Esophagus muscularis mucosa (tissue), 4 donors: ENCODE measurements around the gene HM13. TPM values are rescaled to one million over a fixed set of nuclear protein-coding genes. Genes with fewer than 3 reads are reported as not detected.
"Not testable (repeated sequence)": the region's sequence is repeated elsewhere in the genome, so short reads cannot be mapped to it uniquely, and the experiment has no call there.

Source experiments
- DNase-seq: peaks from one replicate; pipeline ENCODE4 v3.0.0-alpha.2; 2017; ENCODE audit errors: extremely low spot score
- H3K27ac ChIP-seq, 4 donors: fragments of 200-600 bp; sonication (generic); replicated peaks in 1 of 4; 1 replicate in 3 of 4; 2 replicates in 1 of 4; pipeline ENCODE4 v1.5.1; 2016 to 2019; ENCODE audit warnings: mild to moderate bottlenecking in 1 of 4
- H3K27me3 ChIP-seq, 4 donors: fragments of 200-600 bp; sonication (generic); one replicate each; pipeline versions ENCODE4 v1.5.1 to v1.6.0; 2016 to 2019
- H3K36me3 ChIP-seq, 4 donors: fragments of 200-600 bp; sonication (generic); one replicate each; pipeline ENCODE4 v1.5.1; 2016 to 2019
- H3K4me1 ChIP-seq, 4 donors: fragments of 200-600 bp; sonication (generic); one replicate each; pipeline ENCODE4 v1.5.1; 2016 to 2019
- H3K4me3 ChIP-seq, 4 donors: fragments of 200-600 bp; sonication (generic); 1 replicate in 2 of 4; 2 replicates in 2 of 4; pipeline ENCODE4 v1.5.1; 2016 to 2019; ENCODE audit warnings: mild to moderate bottlenecking in 4 of 4, moderate library complexity in 1 of 4
- H3K9me3 ChIP-seq, 4 donors: fragments of 200-600 bp; sonication (generic); 1 replicate in 3 of 4; 2 replicates in 1 of 4; pipeline ENCODE4 v1.5.1; 2016 to 2019
- EP300 ChIP-seq: sonication (generic); formaldehyde crosslinking; IDR thresholded peaks from one replicate; pipeline ENCODE4 v1.6.1; 2017; ENCODE audit warnings: antibody characterized with exemption
- POLR2A ChIP-seq: fragments of 450-650 bp; IDR thresholded peaks from one replicate; pipeline ENCODE4 v1.6.1; 2017; ENCODE audit warnings: antibody characterized with exemption, moderate library complexity, mild to moderate bottlenecking, low read depth
- POLR2AphosphoS5 ChIP-seq, 2 donors: sonication (generic); formaldehyde crosslinking; IDR thresholded peaks; one replicate each; pipeline ENCODE4 v1.6.1; 2017; ENCODE audit warnings: antibody characterized with exemption in 2 of 2
- WGBS: methylation state at CpG from one replicate; pipeline ENCODE4 v1.1.5; 2018; 5-methylcytosine and 5-hydroxymethylcytosine counted together
- intact Hi-C: fragments of 100-400 bp; cut with DNase I; formaldehyde crosslinking; loops from one replicate; pipeline ENCODE4 v1.15.1; 2023
- total RNA-seq, 4 donors: library from RNA; depleted of rRNA; stranded (reverse); fragments of >200 nt; gene quantifications; one replicate each; pipeline versions ENCODE4 v1.1.0 to v1.2.1, GENCODE V29; 2016
- TF ChIP-seq, protein P1 (sequence below), 3 experiments: fragments of 200-600 bp in 2 of 3; fragments of 450-650 bp in 1 of 3; sonication (generic) in 2 of 3; IDR thresholded peaks; one replicate each; pipeline ENCODE4 v1.5.1; 2017 to 2019; ENCODE audit warnings: antibody characterized with exemption in 3 of 3, mild to moderate bottlenecking in 2 of 3, moderate library complexity in 1 of 3

HM13 gene
- total RNA-seq, 4 donors from 2014 or later: 41.5 to 67.7 (median 47.6) TPM

DNA sequence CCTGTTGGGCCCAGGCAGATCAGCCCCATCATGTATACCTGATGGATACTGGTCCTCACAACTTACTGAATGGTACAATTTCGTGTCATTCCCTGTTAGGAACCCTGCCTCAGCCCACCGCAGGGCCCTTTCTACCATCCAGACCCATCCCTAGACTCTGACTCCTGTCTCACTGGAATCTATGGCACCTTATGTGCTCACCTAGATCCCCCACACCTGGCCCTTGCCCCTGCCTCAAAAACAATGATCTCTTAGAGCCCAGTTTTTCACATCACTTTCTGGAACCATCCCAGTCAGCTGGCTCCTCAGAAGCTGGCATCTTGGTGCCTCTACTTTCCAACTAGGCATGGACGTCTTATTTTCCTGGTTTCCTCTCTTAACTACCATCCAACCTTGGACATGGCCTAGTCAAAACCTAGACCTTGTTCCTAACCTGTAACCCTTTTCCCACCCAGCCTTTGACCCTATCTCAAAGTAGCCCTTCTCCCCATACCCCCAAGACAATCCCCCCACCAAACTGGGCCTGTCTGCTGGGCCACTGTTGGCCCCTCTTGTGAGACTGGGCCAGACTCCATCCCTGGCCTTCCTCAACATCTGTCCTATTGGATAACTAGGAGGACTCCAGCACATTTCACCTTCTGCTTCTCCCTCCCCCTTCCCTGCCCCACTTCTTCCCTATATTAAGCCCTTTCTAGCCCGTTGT is 981 bp downstream of the HM13 start:
- Histone ChIP-seq H3K36me3 (peaks cover 0 to 14% (median under 1%) of the 10 kb centered on the region in 4 donors), H3K4me1 (peaks cover 30 to 55% (median 48%) of the 10 kb centered on the region in 4 donors), H3K27me3 (no peaks in the 10 kb centered on the region), H3K27ac (peak overlapping the region; percentile 81 to 86 (median 83)), H3K4me3 (peak overlapping the region; percentile 75 to 96 (median 92)), H3K9me3 (no peaks in the 10 kb centered on the region)
- 17% methylated on average over 4 of the region's 4 CpGs for WGBS
- DNase-seq: no peak
- intact Hi-C loops: no loop called here
- TF ChIP-seq, protein P1, sequence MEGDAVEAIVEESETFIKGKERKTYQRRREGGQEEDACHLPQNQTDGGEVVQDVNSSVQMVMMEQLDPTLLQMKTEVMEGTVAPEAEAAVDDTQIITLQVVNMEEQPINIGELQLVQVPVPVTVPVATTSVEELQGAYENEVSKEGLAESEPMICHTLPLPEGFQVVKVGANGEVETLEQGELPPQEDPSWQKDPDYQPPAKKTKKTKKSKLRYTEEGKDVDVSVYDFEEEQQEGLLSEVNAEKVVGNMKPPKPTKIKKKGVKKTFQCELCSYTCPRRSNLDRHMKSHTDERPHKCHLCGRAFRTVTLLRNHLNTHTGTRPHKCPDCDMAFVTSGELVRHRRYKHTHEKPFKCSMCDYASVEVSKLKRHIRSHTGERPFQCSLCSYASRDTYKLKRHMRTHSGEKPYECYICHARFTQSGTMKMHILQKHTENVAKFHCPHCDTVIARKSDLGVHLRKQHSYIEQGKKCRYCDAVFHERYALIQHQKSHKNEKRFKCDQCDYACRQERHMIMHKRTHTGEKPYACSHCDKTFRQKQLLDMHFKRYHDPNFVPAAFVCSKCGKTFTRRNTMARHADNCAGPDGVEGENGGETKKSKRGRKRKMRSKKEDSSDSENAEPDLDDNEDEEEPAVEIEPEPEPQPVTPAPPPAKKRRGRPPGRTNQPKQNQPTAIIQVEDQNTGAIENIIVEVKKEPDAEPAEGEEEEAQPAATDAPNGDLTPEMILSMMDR (IDR thresholded peaks at IDR 0.05): no peak

DNA sequence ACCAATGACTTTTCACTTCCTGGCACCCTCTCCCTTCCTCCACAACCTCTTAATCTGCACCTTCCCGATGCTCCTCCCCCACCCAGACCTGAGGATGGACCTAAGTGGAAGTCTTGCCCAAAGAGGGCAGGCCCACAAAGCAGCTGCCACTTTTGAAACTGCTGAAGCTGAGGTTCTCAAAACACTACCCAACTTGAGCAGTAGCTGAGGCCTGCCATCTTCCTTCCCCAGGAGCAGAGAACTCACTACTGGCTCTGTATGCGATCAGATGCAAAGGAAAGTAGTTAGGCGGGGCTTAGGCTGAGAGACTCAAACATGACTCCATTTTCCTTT is 1.5 kb downstream of the HM13 start:
- Histone ChIP-seq H3K4me1 (peaks cover 36 to 60% (median 50%) of the 10 kb centered on the region in 4 donors), H3K27ac (peak overlapping the region in 1 of 4 donors; percentile 84), H3K4me3 (peak overlapping the region; percentile 75 to 96 (median 92)), H3K9me3 (no peaks in the 10 kb centered on the region), H3K36me3 (peaks cover 0 to 14% (median 3%) of the 10 kb centered on the region in 4 donors), H3K27me3 (no peaks in the 10 kb centered on the region)
- intact Hi-C loops: no loop called here
- 82% methylated on average over 3 of the region's 3 CpGs for WGBS
- no peak for TF ChIP-seq POLR2AphosphoS5 (IDR thresholded peaks at IDR 0.05)
- TF ChIP-seq POLR2A: no peak
- TF ChIP-seq EP300: no peak
- TF ChIP-seq, protein P1 (IDR thresholded peaks at IDR 0.05): no peak
- no peak for DNase-seq

DNA sequence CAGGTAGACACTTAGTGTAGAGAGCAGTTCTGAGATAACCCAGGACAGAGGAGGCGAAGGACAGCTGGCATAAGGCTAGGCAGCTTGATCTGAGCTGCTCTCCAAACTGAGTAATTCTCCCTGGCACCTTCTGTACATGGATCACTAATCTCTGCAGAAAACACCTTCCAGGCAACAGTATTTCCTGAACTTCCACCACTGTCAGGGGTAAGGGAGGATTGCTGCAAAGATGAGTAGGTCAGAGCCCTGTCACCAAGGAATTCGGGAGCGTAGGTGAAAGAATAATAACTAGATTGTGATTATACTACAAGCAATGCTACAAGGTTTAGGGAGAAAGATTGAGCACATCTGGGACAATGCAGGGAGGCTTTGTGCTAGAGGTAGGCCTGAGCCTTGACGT is 1.9 kb downstream of the HM13 start:
- H3K4me1 ChIP-seq: peaks cover 38 to 62% (median 50%) of the 10 kb centered on the region in 4 donors
- no peak for DNase-seq
- WGBS: 91% methylated on average over 4 of the region's 4 CpGs
- H3K27me3 ChIP-seq: no peaks in the 10 kb centered on the region
- peak overlapping the region in 3 of 4 donors; percentile 87 to 96 (median 96) for H3K4me3 ChIP-seq
- H3K36me3 ChIP-seq: peaks cover 0 to 14% (median 5%) of the 10 kb centered on the region in 4 donors
- TF ChIP-seq, protein P1 (IDR thresholded peaks at IDR 0.05): no peak
- TF ChIP-seq POLR2AphosphoS5 (IDR thresholded peaks at IDR 0.05) (no peak), POLR2A (no peak), EP300 (no peak)
- peak overlapping the region in 1 of 4 donors; percentile 84 for H3K27ac ChIP-seq
- intact Hi-C loops: no loop called here
- no peaks in the 10 kb centered on the region for H3K9me3 ChIP-seq

DNA sequence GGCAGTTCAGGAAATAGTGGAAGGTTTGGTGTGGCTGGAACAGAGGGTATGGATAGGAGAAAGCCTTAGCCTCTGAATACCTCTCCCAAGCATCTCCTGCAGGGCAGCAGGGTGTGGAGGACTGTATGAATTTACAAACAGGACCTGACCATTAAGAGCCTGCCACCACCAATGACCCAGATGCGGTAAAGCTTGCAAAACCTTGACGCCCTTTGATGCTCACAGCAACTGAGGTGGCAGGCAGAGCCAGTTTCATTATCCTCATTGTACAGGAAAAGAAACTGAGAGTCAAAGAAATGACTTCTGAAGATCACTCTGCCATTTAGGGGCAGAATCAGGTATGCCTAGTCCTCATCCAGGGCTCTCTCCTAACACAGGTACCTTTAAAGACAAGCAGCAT is 2.4 kb downstream of the HM13 start:
- Histone ChIP-seq H3K27ac (peak overlapping the region in 1 of 4 donors; percentile 84), H3K27me3 (no peaks in the 10 kb centered on the region), H3K4me3 (peak overlapping the region in 1 of 4 donors; percentile 96), H3K4me1 (peaks cover 43 to 62% (median 52%) of the 10 kb centered on the region in 4 donors), H3K9me3 (no peaks in the 10 kb centered on the region), H3K36me3 (peaks cover 0 to 14% (median 5%) of the 10 kb centered on the region in 4 donors)
- DNase-seq: no peak
- intact Hi-C loops: no loop called here
- no peak for TF ChIP-seq POLR2A
- no peak for TF ChIP-seq EP300
- TF ChIP-seq POLR2AphosphoS5 (IDR thresholded peaks at IDR 0.05): no peak
- TF ChIP-seq, protein P1 (IDR thresholded peaks at IDR 0.05): no peak
- WGBS: 83% methylated on average over 2 of the region's 2 CpGs

DNA sequence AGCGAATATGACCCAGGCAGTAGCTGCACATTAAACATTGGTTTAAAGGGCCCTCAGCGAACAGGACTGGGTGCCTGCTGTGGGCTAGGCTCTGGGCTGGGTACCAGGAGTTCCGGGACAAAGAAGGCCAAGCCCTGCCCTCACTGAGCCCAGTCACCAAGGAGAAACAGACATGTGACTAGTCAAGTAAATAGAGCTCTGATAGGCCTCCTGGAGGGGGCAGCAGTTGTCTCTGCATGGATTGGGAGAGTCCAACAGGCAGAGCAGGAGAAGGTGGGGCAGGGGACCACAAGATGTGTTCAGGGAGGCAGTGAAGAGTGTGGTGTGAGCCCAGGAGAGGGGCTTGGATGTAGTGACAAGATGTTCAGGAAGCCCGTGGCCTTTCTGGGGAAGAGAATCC is 3.1 kb downstream of the HM13 start:
- peaks cover 0 to 18% (median 5%) of the 10 kb centered on the region in 4 donors for H3K36me3 ChIP-seq
- H3K27me3 ChIP-seq: no peaks in the 10 kb centered on the region
- no peak overlapping the region for H3K4me3 ChIP-seq
- intact Hi-C loops: no loop called here
- no peak for TF ChIP-seq POLR2AphosphoS5 (IDR thresholded peaks at IDR 0.05)
- no peak for TF ChIP-seq EP300
- TF ChIP-seq, protein P1 (IDR thresholded peaks at IDR 0.05): no peak
- no peak for TF ChIP-seq POLR2A
- WGBS: 62% methylated on average over 4 of the region's 4 CpGs
- no peak for DNase-seq
- peak overlapping the region in 1 of 4 donors; percentile 10 for H3K27ac ChIP-seq
- H3K4me1 ChIP-seq: peaks cover 50 to 68% (median 57%) of the 10 kb centered on the region in 4 donors
- H3K9me3 ChIP-seq: no peaks in the 10 kb centered on the region

DNA sequence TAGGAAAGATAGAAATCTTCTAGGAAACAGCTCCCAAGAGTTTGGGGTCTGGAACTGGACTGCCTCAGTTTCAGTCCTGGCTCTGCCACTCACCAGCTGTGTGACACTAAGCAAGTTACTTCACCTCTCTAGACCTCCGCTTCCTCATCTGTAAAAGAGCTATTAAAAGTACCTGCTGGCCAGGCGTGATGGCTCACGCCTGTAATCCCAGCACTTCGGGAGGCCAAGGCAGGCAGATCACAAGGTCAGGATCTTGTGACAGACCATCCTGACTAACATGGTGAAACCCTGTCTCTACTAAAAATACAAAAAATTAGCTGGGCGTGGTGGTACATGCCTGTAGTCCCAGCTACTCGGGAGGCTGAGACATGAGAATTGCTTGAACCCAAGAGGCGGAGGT is 7.0 kb downstream of the HM13 start:
- intact Hi-C loops, H3K4me3 ChIP-seq, H3K9me3 ChIP-seq, H3K27me3 ChIP-seq, H3K27ac ChIP-seq, DNase-seq: not testable (repeated sequence)
- H3K4me1 ChIP-seq: peaks cover 34 to 65% (median 45%) of the 10 kb centered on the region in 4 donors
- 68% methylated on average over 7 of the region's 7 CpGs for WGBS
- H3K36me3 ChIP-seq: peaks cover 9 to 28% (median 11%) of the 10 kb centered on the region in 4 donors
